NCI-H345 treated with DMSO at 0.1 percent for 48 hours (cell line): Measurements from ENCODE around the gene S100PBP.

ENCODE experiments used
- DNase-seq: peaks from one replicate; lab custom pipeline; 2025; ENCODE audit not compliant: unreplicated experiment; lab: John Stamatoyannopoulos, UW

S100PBP gene

GRCh38 chr1:32868806-32869455 lies 51.5 kb downstream of the S100PBP start:
- no peak for DNase-seq

DNA sequence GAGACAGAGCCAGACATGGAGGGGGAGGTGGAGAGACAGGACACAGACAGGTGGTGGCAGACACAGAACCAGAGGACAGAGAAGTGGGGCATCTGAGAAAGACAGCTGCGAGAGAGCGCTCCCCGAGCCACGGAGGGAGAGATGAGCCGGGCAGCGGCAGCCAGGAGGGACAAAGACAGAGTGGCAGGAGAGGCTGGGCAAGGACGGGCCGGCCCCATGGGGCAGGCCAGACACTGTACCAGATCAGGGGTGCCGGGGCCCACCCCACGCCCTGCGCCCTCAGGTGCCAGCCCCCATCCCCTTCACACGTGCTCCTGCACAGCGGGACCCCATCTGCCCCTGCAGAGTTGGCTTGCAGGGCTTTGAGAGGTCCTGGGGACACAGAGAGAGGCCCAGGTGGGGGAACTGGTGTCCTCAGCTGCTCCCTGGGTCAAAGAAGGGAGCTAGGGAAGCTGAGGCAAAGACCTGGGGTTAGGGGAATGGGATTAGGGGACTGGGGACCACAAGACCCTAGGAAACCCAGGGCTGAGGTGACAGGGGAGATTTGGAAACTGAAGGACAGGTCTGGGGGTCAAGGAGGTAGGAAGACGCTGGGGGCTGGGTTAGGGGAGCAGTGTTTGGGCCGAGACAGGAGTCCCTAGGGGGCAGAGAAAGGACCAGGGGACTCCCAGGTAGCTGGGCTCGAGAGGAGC lies 52.6 kb downstream of the S100PBP start:
- DNase-seq, result no peak

DNA sequence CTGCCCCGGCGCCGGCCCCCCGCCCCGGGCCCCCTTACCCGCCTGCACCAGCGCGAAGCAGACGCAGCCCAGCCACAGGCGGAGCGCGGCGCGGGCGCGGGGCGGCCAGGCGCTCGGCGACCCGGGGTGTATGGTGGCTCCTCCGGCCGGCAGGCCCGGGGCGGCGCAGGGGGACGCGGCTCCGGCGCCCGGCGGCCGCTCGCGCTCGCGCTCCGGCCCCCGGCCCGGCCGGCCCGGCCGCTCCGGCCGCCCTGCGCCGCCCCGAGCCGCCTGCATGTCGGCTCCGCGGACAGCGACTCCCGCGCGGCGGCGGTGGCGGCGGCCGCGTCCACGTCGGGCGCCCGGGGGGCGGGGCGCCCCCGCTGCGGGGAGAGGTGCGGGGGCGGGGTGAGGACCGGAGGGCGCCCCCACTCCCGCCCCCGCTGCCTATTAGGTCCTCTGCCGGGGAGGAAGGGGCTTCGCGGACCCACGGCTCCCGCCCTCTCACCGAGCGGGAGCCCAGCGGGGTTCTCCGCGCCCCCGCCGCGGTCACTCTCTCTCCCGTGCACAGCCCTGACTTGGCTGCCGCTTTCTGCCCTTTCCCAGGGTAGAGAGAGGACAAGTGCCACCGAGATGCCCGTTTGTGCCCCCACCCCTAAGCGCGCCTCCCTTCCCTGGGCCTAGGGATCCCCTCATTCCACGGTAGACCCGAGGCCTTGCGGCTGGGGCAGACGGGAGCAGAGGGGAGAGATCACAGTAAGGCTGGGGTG lies 53.3 kb downstream of the S100PBP start, which contains the start of gene FNDC5:
FNDC5 (minus strand) TSS at position 298 of the 749 bp plus-strand sequence.
- DNase-seq, result no peak

GRCh38 chr1:32871364-32872191 lies 54.1 kb downstream of the S100PBP start:
- DNase-seq, result no peak

GRCh38 chr1:32872192-32872460 lies 54.7 kb downstream of the S100PBP start:
- DNase-seq, result no peak

DNA sequence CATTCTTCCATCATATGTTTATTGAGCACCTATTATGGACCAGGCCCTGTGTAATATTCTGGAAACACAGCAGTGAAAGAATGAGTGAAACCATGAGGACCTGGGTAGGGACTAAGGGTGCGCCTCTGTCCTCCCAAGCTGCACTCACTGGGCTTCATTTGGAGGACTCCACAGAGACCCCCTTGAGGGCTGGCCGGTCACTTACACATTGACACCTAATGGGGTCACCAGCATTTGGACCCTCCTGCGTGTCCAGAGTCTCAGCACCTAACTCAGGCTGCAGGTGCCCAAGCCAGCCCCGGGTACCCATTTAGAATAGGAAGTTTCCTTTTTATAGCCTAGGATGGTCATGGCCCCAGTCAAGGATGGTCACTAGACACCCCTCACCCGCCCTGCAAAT lies 56.0 kb downstream of the S100PBP start:
- DNase-seq, result no peak

DNA sequence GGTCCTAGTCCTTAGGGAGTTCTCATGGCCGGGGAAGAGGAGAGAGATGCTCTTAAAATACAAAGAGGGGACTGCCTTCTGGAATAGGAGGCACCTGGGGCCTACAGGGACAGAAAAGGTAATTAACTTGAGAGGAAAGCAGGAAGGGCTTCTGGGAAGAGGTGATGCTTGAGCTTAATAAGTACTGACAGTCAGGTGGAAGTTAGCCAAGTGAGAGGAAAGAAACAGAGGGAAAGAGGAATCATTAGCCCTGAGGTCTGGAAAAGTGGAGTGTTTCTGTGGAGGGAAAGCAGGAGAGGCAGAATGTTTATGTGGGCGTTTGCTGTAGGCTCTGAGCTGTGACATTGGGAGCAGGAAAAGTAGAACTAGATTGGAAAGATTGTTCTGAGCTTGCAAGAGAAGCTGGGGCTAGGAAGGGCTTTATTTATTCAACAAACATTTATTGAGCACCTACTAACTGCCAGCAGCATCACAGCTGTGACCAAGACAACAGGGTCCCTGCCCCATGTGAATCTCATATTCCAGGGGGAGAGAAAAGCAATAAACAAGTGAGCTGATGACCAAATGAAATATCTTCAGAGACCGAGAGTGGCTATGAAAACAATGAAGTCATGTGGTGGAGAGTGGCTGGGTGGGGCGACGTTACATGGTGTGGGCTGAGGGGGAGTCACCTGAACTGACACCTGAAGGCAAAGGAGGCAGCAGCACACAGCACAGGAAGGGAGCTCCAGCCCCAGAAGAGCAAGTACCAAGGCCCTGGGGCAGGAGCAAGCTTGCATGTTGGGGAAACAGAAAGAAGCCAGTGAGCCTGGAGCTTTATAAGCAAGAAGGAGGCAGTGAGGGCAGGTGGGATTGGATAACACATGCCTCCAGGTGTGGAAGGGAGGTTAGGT lies 57.7 kb downstream of the S100PBP start:
- no peak for DNase-seq

GRCh38 chr1:32876341-32877210 lies 59.1 kb downstream of the S100PBP start:
- DNase-seq, result no peak

- no peak for DNase-seq
These were observed 60.0 kb downstream of the S100PBP start for GRCh38 chr1:32877211-32878110.

DNA sequence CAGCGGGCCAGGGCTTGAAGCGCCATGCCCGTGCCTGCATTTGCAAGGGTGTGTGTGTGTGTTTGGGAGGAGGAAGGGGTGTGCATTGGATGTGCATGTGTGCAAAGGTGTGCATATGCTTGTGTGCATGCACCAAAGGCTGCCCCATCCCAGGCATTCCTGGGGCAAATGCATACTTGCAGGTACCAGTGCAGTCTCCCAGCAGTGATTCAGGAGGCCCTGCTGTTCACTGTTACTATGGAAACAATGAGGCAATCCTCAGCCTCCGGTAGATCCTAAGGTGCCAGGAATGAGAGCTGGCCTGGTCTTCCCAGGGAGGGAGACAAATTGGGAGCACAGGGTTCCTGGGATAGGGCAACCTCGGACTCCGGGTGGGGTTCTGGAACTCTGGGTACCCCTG lies 60.7 kb downstream of the S100PBP start:
- DNase-seq, result no peak

DNA sequence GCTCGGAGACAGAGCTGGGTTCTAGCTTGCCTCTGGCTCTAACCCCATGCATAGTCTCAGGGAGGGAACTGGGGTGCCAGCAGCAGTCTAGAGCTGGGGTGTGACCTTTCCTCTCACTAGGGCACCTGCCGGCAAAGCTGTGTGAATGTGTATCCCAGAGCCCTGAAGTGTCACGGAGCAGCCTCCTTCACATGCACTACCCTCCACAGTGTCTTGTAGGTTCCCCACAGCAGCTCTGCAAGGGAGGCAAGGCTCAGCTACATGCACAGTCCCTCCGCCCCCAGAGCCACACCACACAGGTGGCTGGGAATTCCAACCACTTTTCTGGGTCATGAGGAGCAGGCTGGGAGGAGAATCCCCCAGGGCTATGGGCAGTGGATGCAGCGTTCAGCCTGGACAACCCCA lies 61.2 kb downstream of the S100PBP start:
- DNase-seq, result no peak

GRCh38 chr1:32881291-32881690 lies 63.8 kb downstream of the S100PBP start:
- no peak for DNase-seq

DNA sequence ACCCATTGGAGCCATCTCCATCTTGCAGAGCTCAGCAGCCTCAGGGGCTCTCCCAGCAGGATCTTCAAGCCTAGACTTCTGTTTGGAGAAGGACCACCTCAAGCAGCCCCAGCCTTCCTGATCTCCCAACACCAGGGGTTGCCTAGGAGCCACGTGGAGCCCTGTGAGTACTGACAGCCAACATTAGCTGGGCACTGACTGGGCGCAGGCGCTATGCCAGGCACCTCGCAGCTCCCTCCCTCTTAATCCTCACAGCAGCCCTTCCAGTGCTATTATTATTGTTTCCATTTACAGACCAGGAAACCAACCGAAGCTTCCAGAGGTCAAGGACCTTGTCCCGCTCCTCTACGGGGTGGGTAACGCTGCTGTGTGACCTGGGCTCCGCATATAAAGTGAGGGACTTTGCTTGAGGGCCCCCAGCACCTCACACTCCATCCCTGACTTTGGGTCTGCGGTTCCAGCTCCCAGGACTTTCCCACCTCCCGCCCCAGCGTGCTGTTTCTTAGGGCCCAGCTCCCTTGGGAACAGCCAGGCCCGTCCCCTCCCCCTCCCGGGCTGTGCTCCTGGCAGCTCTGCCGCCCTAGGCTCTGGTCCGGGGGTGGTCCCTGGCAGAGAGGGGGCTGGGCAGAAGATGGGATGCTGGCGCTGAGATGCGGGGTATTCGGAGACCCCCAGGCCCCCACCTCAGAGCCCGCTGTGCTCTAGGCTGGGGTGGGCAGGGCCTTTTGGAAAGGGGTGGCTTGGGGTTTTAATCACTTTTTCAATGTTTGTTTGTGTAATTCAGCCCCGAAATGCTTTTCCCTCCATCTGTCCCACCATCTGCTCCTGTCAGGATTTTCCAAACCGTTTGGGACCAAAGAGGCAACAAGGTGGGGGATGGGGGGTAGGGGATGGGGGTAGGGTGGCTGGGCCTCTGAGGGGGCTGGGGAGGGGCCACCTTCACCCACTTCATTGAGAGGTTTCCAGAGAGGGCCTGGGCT lies 64.7 kb downstream of the S100PBP start:
- no peak for DNase-seq

GRCh38 chr1:32883338-32884031 lies 66.0 kb downstream of the S100PBP start:
- DNase-seq, result no peak

- DNase-seq, result no peak
These were observed 66.5 kb downstream of the S100PBP start for GRCh38 chr1:32884032-32884372.

DNA sequence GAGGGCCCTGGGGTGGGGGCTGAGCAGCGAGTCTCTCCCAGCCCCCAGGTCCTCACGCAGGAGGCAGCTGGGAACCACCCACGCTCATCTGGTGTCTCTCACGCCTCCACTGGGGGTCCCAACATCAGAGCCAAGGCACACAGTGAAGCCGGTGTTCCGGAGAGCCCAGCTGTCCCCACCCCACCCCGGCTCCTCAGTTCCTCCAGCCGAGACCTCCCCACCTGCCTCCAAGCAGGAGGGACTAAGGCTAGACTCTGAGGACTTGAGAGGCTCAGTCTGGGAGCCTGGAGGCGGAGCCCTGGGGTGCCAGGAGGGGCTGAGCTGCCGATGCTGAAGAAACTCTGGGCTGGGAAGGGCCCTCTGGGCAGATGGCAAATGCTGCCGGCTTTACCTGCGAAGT lies 67.3 kb downstream of the S100PBP start:
- no peak for DNase-seq

- no peak for DNase-seq
These were observed 68.2 kb downstream of the S100PBP start for GRCh38 chr1:32885676-32886003.
